ENCODE measurements around the gene DPEP2. TPM values are rescaled to one million over a fixed set of nuclear protein-coding genes. Genes with fewer than 3 reads are reported as not detected.

DPEP2 gene
- total RNA-seq, 1 experiment from 2014 or later: not detected

- no peak for TF ChIP-seq REST (IDR thresholded peaks at IDR 0.05; ENCODE audit: low read depth)
- TF ChIP-seq SP1 (IDR thresholded peaks at IDR 0.05; ENCODE audit: low read depth): no peak
Measured at GRCh38 chr16:67963662-67964321, 35.5 kb downstream of the DPEP2 start (continued).

GRCh38 chr16:67963292-67963661, 36.0 kb downstream of the DPEP2 start:
- DNase-seq (ENCODE audit: low read depth, low spot score): no peak
- no peak overlapping the region for H3K27ac ChIP-seq (ENCODE audit: low read depth, low read length)
- no peak overlapping the region for H3K4me2 ChIP-seq (ENCODE audit: low read length)
- RAD21 ChIA-PET (ENCODE audit: low non-redundant PET in 1 of 2, low total read pairs in 2 of 2, uncharacterized antibody in 2 of 2, unreplicated experiment in 2 of 2): no interaction called here
- no peaks in the 10 kb centered on the region for H3K9me2 ChIP-seq (ENCODE audit: insufficient read depth)
- ATAC-seq: no peak
- CTCF ChIA-PET: no interaction called here
- H3K27me3 ChIP-seq (ENCODE audit: insufficient read depth, low read length): no peaks in the 10 kb centered on the region
- TF ChIP-seq EZH2 (IDR thresholded peaks at IDR 0.05) (no peak), ZNF274 (IDR thresholded peaks at IDR 0.05; ENCODE audit: low read depth, low read length) (no peak), POLR2AphosphoS5 (IDR thresholded peaks at IDR 0.05; ENCODE audit: low read depth, low read length) (no peak), ELF1 (IDR thresholded peaks at IDR 0.05; ENCODE audit: borderline replicate concordance, low read depth) (no peak), ZBTB33 (IDR thresholded peaks at IDR 0.05; ENCODE audit: extremely low read depth, insufficient replicate concordance, low read length) (no peak), TCF7L2 (IDR thresholded peaks at IDR 0.05; ENCODE audit: borderline replicate concordance, extremely low read depth, insufficient read depth, insufficient read length) (no peak), POLR2A (IDR thresholded peaks at IDR 0.05; ENCODE audit: borderline replicate concordance, extremely low read depth, insufficient read depth, insufficient read length) (no peak), CTCF (IDR thresholded peaks at IDR 0.05 in 2 of 3, conservative IDR thresholded peaks at IDR 0.05 in 1 of 3; ENCODE audit: borderline replicate concordance in 1 of 3, insufficient read depth in 1 of 3, low read depth in 2 of 3, low read length in 2 of 3) (no peak), ZFX (IDR thresholded peaks at IDR 0.05) (no peak), FOSL1 (IDR thresholded peaks at IDR 0.05; ENCODE audit: low read depth) (no peak), RAD21 (IDR thresholded peaks at IDR 0.05; ENCODE audit: low read depth) (no peak)
- H2AFZ ChIP-seq (ENCODE audit: low read depth, low read length, poor library complexity, severe bottlenecking): no peak overlapping the region
- no peaks in the 10 kb centered on the region for H3K9me3 ChIP-seq (ENCODE audit: control insufficient read depth in 1 of 2, insufficient read depth in 1 of 2, low read depth in 1 of 2, low read length in 2 of 2)
- no peak overlapping the region for H3K4me3 ChIP-seq (replicated peaks in 1 of 2; ENCODE audit: low read depth in 1 of 2, low read length in 2 of 2)
- intact Hi-C loops (cut with micrococcal nuclease): no loop called here
- POLR2A ChIA-PET: no interaction called here
- H3K4me1 ChIP-seq (ENCODE audit: control insufficient read depth in 1 of 2, insufficient read depth in 2 of 2, low read length in 2 of 2): peaks cover 18 to 20% of the 10 kb centered on the region in 2 experiments
- peaks cover 6 to 8% of the 10 kb centered on the region in 2 experiments; a peak in 2 of 4 replicates for H3K36me3 ChIP-seq (ENCODE audit: control insufficient read depth in 1 of 2, insufficient read depth in 2 of 2, low read length in 2 of 2)
- H4K20me1 ChIP-seq (ENCODE audit: insufficient read depth): no peaks in the 10 kb centered on the region
- H3K79me2 ChIP-seq (ENCODE audit: insufficient read depth, low read length): peaks cover 32% of the 10 kb centered on the region
- H3K9ac ChIP-seq (ENCODE audit: low read length): no peak overlapping the region
- BruUV-seq (replicated peaks): no TSS peak
